ENCODE measurements around the gene THAP3.
A peak's percentile ranks its signal among the peaks of the same experiment; 100 is the strongest.
"Not testable (repeated sequence)": the region's sequence is repeated elsewhere in the genome, so short reads cannot be mapped to it uniquely, and the experiment has no call there.

Gene THAP3

GRCh38 chr1:6635910-6636760 lies 11.5 kb downstream of the THAP3 start:
- no peak for DNase-seq

- DNase-seq = not testable (repeated sequence)
Observed at GRCh38 chr1:6636778-6637177, 12.1 kb downstream of the THAP3 start.

GRCh38 chr1:6637770-6638169 lies 13.1 kb downstream of the THAP3 start:
- no peak for DNase-seq

DNA sequence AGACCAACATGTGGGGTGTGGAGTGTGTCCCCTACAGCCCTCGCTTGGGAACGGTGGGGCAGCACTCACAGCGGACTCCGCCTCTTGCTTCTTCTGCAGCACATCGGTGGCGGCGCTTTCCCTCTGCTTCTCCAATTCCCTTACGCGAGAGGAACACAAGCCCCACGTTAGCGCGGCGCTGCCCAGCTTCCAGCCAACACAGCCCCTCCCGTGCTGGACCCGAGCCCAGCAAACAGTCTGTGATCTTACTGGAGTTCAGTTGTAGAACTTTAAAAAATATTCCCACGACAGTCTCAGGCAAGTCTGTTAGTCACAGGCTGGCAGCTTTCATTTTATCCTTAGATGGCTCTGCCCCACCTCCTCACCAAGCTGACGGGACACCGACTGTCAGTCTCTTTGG lies 13.6 kb downstream of the THAP3 start:
- no peak for DNase-seq

GRCh38 chr1:6640867-6641266 lies 16.2 kb downstream of the THAP3 start:
- not testable (repeated sequence) for DNase-seq

GRCh38 chr1:6645018-6645417 lies 20.4 kb downstream of the THAP3 start:
- DNase-seq = no peak

- DNase-seq = peak; percentile 48
Observed at GRCh38 chr1:6646499-6647148, 22.0 kb downstream of the THAP3 start.

GRCh38 chr1:6648556-6648955 lies 23.9 kb downstream of the THAP3 start:
- DNase-seq = no peak

DNA sequence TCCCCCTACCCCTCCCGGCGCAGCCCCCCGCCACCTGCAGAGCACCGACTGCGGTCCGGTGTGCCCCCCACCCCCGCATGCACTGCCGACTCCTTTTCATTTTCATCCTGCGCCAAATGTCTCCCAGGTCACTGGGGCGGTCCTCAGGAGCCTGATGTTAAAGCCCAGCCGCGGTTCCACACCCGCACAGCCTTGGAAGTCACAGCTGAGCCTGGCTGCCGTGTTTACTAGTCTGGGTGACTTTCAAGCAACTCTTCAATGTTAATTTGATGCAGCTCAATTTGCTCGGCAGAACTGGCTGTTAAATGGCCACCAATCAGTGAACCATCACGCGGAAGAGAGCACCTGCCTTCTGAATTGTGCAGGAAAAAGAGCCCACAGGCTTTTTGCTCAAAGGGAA lies 27.2 kb downstream of the THAP3 start:
- no peak for DNase-seq

- DNase-seq = peak; percentile 3
Observed at GRCh38 chr1:6652986-6653385, 28.3 kb downstream of the THAP3 start.

DNA sequence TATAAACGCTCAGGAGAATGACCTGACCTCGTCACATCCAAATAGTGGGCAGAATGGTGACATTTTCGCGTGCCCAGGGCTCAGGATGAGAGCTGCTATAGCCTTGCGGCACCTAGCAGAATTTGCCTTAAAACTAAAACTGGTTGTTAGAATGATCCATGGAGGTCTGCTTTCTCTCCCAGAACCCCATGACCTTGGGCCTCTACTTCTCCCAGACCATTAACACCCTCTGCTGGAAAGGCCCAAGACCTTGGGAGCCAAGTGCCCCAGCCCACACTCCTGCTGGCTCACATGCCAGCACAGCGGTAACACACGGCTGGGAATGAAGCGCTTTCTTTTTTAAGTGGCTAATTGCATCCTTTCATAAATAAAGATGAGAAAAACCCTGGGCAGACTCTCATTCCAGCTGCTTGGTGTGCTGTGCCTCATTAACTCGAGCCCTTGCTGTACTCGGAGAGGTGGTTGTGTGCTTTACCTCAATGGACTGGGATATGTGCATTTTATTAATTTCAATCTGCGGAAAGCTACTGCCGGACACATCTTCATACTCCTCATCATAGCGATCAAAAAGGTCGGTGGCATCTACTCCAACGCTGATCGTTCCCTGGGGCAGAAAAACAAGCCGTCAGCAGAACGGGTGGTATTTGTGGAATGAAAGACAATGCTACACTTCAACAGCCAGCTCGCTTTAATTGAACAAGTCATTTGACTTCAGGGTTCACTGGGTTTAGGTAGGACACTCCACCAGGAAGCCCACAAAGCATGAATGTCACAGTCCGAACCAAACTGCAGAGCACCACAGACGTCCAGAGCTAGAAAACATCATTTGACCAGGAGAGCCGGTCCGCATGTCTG lies 29.0 kb downstream of the THAP3 start:
- no peak for DNase-seq

GRCh38 chr1:6657138-6657537 lies 32.5 kb downstream of the THAP3 start:
- DNase-seq = no peak

DNA sequence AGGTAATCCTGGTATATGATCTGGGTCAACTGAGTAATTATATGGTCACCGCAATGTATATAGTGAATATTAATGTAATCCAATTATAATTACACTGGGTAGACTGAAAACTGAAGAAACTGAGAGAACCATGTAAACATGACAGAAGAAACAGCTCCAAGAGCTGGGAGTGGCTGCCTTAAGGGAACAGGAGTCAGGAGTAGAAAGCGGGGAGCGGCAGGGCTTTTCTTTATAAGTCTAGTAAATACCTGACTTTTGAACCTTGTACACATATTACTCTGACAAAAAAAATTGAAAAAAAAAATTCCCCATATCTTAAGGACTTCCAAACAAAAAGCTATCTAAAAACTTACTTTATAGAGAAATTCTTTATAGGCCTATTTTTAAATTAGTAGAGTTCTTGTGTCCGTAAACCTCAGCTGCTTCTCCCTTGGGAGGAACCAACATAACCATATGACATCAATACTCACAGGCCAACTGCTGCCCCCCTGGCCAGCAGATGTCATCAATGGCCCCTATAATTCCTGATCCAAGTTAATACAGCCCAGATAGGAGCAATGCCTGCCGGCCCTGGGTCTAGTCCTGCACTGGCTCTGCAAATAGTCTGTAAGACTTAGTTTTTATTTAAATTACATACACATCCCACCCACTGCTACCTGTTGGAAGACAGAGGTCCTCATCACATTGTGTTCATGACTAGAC lies 33.8 kb downstream of the THAP3 start:
- no peak for DNase-seq

DNA sequence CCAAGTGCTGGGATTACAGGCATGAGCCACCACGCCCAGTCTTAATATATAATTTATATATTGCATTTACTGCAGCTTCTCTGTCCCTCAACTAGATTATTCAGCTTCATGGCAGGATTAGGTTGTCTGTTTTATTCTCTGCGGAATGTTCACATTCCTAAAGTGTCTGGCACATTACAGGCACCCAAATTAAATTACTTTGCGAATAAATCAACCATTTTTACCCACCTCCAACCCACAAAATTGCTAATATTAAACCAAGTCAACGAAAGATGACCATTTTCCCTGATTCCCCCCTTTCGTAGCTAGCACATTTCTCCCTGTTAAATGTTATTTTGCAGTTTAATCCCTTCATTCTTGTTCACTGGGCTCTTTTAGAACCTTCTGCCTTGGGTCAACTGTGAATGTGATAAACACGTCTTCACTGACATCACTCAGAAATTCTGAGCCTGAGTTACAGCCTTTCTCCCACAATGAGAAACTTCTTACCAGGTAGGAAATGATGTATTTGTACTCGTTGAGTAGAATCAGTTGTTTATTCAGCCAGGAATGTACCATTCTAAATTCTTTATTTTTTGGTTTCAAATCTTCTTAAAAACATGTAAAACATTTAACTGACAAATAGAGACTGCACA lies 35.9 kb downstream of the THAP3 start:
- no peak for DNase-seq

DNA sequence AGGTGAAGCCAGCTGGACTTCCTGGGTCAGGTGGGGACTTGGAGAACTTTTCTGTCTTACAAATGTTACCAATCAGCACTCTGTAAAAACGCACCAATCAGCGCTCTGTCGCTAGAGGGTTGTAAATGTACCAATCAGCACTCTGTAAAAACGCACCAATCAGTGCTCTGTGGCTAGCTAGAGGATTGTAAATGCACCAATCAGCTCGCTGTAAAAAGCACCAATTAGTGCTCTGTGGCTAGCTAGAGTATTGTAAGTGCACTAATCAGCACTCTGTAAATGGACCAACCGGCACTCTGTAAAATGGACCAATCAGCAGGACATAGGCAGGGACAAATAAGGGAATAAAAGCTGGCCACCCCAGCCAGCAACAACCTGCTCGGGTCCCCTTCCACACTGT lies 37.8 kb downstream of the THAP3 start:
- not testable (repeated sequence) for DNase-seq

DNA sequence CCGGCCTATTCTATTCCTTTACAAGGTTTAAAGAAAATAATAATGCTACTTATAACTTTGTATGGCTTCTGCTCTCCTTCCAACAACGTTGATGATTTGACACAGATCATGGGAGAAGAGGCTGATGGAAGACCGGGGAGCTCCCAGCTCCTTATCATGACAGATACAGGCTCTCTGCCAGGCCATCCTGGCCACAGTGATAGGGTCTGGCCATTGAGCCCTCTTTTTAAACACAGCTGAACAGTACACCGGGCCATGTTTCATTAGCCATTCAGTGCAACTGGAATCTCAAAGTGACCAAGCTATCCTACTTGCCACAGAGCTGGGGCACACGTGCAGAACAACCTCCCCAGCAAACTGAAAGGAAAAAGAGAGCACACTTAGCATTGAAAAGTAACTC lies 42.0 kb downstream of the THAP3 start:
- no peak for DNase-seq

DNA sequence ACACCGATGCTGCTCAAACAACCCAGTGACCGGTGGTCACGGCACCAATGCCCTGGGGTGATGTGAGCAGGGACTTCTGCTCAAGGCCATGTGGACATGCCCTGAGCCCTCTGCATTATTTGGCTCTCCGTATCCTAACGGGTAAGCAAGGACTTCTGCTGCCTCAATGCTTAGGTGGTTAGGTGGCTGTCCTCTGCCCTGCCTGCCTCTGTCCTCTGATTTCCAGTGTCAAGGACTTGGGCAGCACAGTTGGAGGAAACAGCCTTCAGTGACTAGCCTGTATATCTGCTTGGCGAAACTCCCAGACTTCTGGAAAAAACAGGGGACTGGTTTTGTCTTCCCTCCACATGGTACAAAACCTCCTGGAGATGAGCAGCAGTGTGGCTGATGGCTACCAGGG lies 42.5 kb downstream of the THAP3 start:
- no peak for DNase-seq

GRCh38 chr1:6668503-6668902 lies 43.8 kb downstream of the THAP3 start:
- no peak for DNase-seq

DNA sequence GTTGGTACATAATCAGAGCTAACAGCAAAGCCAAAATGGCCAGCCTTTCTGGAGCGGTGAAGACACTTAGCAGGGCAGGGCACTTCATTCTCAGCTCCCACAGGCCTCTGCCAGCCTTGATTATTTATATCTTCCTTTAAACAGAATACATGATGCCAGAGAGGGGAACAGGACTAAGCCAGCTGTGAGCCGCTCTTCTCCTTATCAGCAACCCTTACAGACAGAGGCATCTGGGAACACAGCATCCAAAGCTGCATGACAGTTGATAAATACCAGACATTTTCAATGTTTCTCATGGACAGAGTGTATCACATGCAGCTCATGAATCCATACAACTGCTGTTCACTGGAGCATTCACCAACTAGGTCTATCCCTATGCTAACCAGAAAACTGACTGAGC lies 47.9 kb downstream of the THAP3 start:
- no peak for DNase-seq

DNA sequence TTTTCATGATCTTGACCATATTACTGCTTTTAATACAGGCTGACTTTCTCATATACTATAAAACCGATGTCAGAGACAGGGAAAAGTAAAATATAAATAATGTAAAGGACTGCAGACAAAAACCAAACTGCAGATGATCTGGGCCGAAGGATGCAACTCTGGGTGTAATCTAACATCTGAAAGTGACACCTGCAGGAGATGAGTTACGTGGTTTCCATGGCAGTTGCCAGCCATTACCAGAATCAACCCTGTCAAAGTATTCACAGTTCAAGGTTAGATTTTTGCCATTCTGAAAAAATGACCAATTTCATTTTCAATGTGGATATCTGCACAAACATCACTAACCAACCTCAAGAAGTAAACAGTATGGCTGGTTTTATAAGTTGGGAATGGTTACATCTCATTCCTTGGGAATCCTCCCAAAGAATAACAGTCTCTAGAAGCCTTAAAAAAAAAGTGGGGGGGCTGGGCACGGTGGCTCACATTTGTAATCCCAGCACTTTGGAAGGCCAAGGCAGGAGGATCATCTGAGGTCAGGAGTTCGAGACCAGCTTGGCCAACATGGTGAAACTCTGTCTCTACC lies 49.2 kb downstream of the THAP3 start:
- DNase-seq = no peak

DNA sequence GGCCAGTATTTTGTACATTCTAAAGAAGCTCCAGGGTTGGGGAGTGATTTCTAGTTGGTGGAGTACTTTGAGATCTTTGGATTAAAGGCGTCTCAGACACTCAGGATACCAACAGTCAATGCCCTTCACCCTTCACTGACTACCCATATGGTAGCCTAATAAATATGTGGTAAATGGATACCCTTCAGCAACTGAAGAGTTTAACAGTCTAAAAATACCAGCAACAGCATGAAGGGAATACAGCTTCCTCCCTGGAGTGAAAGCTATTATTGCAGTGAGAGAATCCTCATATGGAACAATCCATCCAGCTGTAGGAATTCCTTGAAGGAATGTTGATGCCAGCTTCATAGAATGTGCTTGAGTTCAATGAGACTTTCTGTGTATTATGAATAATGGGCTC lies 50.1 kb downstream of the THAP3 start:
- DNase-seq = no peak

- no peak for DNase-seq
Observed at GRCh38 chr1:6675941-6676340, 51.3 kb downstream of the THAP3 start.
